ENCODE results near the gene TECR. TPM values are rescaled to one million over a fixed set of nuclear protein-coding genes. Genes with fewer than 3 reads are reported as not detected.

Gene TECR
- total RNA-seq, 1 experiment from 2014 or later: 294 TPM

- BruUV-seq (replicated peaks): no TSS peak
- Histone ChIP-seq H3K79me2 (ENCODE audit: low read depth) (peaks cover 36% of the 10 kb centered on the region), H3K27me3 (ENCODE audit: insufficient read depth, low read depth) (no peaks in the 10 kb centered on the region), H3K27ac (no peak overlapping the region), H4K20me1 (ENCODE audit: insufficient read depth) (peaks cover 30% of the 10 kb centered on the region), H3K4me2 (peak overlapping the region; percentile 97), H3K4me1 (replicated peaks; ENCODE audit: insufficient read depth) (peaks cover 14% of the 10 kb centered on the region), H3K9me2 (ENCODE audit: insufficient read depth) (no peaks in the 10 kb centered on the region), H3K4me3 (peak overlapping the region; percentile 66), H2AFZ (peak overlapping the region; percentile 81; the same call in 1 of the 2 replicates), H3K36me3 (ENCODE audit: low read depth) (no peaks in the 10 kb centered on the region), H3F3A (ENCODE audit: insufficient read depth, low read depth) (peaks cover 44% of the 10 kb centered on the region; the same call in 1 of the 2 replicates), H3K9me3 (ENCODE audit: insufficient read depth, low read depth) (no peaks in the 10 kb centered on the region)
- TF ChIP-seq EZH2 (IDR thresholded peaks at IDR 0.05; ENCODE audit: low read depth) (no peak), CTCF (conservative IDR thresholded peaks at IDR 0.05) (no peak)
- CTCF ChIA-PET: interaction anchor here (0.7 kb wide), 1 partner anchor 435 kb away, joined by 11 read pairs; no protein-coding TSS in a partner anchor
- POLR2A ChIA-PET (ENCODE audit: unreplicated experiment): interaction anchor here (0.7 kb wide), 1 partner anchor 103 kb away, joined by 3 read pairs; no protein-coding TSS in a partner anchor
- DNase-seq: peak in 1 of 2 experiments; percentile 25
- intact Hi-C loops (cut with micrococcal nuclease; ENCODE audit: unreplicated experiment): loop anchor here (5.0 kb wide), 1 partner anchor 301 kb away; no protein-coding TSS in a partner anchor
These were observed 41.6 kb downstream of the TECR start for GRCh38 chr19:14570864-14571527.

- H4K20me1 ChIP-seq (ENCODE audit: insufficient read depth): peaks cover 25% of the 10 kb centered on the region
- ChIA-PET POLR2A (ENCODE audit: unreplicated experiment) (interaction anchor here (0.6 to 0.7 kb wide), 5 partner anchors 34 to 1626 kb away, joined by 3 to 12 read pairs (median 4); partner anchors contain the start of gene ZNF333), CTCF (interaction anchor here (0.6 to 0.9 kb wide), 2 partner anchors 46 to 62 kb away, joined by 4 to 7 read pairs; no protein-coding TSS in a partner anchor)
- no peaks in the 10 kb centered on the region for H3K36me3 ChIP-seq (ENCODE audit: low read depth)
- peak within 1 kb of the TSS; percentile 97 for H3K4me2 ChIP-seq
- H3K9me3 ChIP-seq (ENCODE audit: insufficient read depth, low read depth): no peaks in the 10 kb centered on the region
- peaks cover 36% of the 10 kb centered on the region for H3K79me2 ChIP-seq (ENCODE audit: low read depth)
- intact Hi-C loops (cut with micrococcal nuclease; ENCODE audit: unreplicated experiment): loop anchor here (1.0 to 5.0 kb wide), 2 partner anchors 300 to 436 kb away; partner anchors contain the start of gene ASF1B
- H3K4me1 ChIP-seq (replicated peaks; ENCODE audit: insufficient read depth): peaks cover 14% of the 10 kb centered on the region
- no peaks in the 10 kb centered on the region for H3K27me3 ChIP-seq (ENCODE audit: insufficient read depth, low read depth)
- peaks cover 43% of the 10 kb centered on the region; the same call in 1 of the 2 replicates for H3F3A ChIP-seq (ENCODE audit: insufficient read depth, low read depth)
- no peaks in the 10 kb centered on the region for H3K9me2 ChIP-seq (ENCODE audit: insufficient read depth)
- peak within 1 kb of the TSS; percentile 81 for H2AFZ ChIP-seq
- TF ChIP-seq EZH2 (IDR thresholded peaks at IDR 0.05; ENCODE audit: low read depth) (no peak), CTCF (conservative IDR thresholded peaks at IDR 0.05) (peak; percentile 69)
- DNase-seq: peak; percentile 88 to 93
- peak within 1 kb of the TSS; percentile 66 for H3K4me3 ChIP-seq
- BruUV-seq (replicated peaks): no TSS peak
- H3K27ac ChIP-seq: 0 out of 2 replicates have a peak within 1 kb of the TSS, but pooled peaks have one; percentile 10
These were observed 42.5 kb downstream of the TECR start, which contains the start of gene NDUFB7 for GRCh38 chr19:14571695-14572490. Gene NDUFB7, minus strand, starts transcription at chr19:14572066. Its CDS starts 66 bp downstream, at chr19:14572000.

- intact Hi-C loops (cut with micrococcal nuclease; ENCODE audit: unreplicated experiment): loop anchor here (2.0 kb wide), 1 partner anchor 113 kb away; no protein-coding TSS in a partner anchor
These were observed 46.1 kb downstream of the TECR start for GRCh38 chr19:14575428-14575980.

More at GRCh38 chr19:14575428-14575980, 46.1 kb downstream of the TECR start:
- TF ChIP-seq CTCF (conservative IDR thresholded peaks at IDR 0.05): no peak
- CTCF ChIA-PET: no interaction called here
- no peak overlapping the region for H2AFZ ChIP-seq
- H3K27ac ChIP-seq: no peak overlapping the region
- DNase-seq: peak in 1 of 2 experiments; percentile 30
- H3F3A ChIP-seq (ENCODE audit: insufficient read depth, low read depth): peaks cover 15% of the 10 kb centered on the region; the same call in 1 of the 2 replicates
- H3K4me2 ChIP-seq: no peak overlapping the region
- POLR2A ChIA-PET (ENCODE audit: unreplicated experiment): no interaction called here
- BruUV-seq (replicated peaks): no TSS peak
- no peaks in the 10 kb centered on the region for H3K9me2 ChIP-seq (ENCODE audit: insufficient read depth)
- no peaks in the 10 kb centered on the region for H3K9me3 ChIP-seq (ENCODE audit: insufficient read depth, low read depth)
- H3K79me2 ChIP-seq (ENCODE audit: low read depth): peaks cover 13% of the 10 kb centered on the region
- no peak overlapping the region for H3K4me3 ChIP-seq
- no peaks in the 10 kb centered on the region for H3K36me3 ChIP-seq (ENCODE audit: low read depth)
- no peaks in the 10 kb centered on the region for H4K20me1 ChIP-seq (ENCODE audit: insufficient read depth)
- H3K4me1 ChIP-seq (replicated peaks; ENCODE audit: insufficient read depth): peaks cover 9% of the 10 kb centered on the region
- no peaks in the 10 kb centered on the region for H3K27me3 ChIP-seq (ENCODE audit: insufficient read depth, low read depth)
